Mesenchymal stem cell (in vitro differentiated cells and primary cell): ENCODE measurements around the gene OR2A7.
"Not testable (repeated sequence)": the region's sequence is repeated elsewhere in the genome, so short reads cannot be mapped to it uniquely, and the experiment has no call there.

ENCODE experiments used
- DNase-seq: peaks from one replicate; pipeline ENCODE4 v3.0.0-alpha.2; 2013
- H2AFZ ChIP-seq: one replicate; pipeline ENCODE4 v1.6.1; 2013; ENCODE audit warnings: low read depth, mild to moderate bottlenecking, control low read depth, inconsistent platforms, low read length, moderate library complexity
- H2AK5ac ChIP-seq: 2 replicates; pipeline ENCODE4 v1.6.1; 2013; ENCODE audit warnings: low read length, moderate library complexity, mild to moderate bottlenecking, inconsistent platforms; ENCODE audit not compliant: severe bottlenecking
- H2BK120ac ChIP-seq: one replicate; pipeline ENCODE4 v1.6.1; 2013; ENCODE audit warnings: low read depth, mild to moderate bottlenecking, inconsistent platforms, low read length, moderate library complexity
- H2BK12ac ChIP-seq, 2 experiments: one replicate each; pipeline ENCODE4 v1.6.1; 2013; ENCODE audit warnings: inconsistent platforms in 2 of 2, low read length in 2 of 2, mild to moderate bottlenecking in 2 of 2, moderate library complexity in 2 of 2, control low read depth in 1 of 2
- H2BK15ac ChIP-seq: one replicate; pipeline ENCODE4 v1.6.1; 2013; ENCODE audit warnings: mild to moderate bottlenecking, low read depth, inconsistent platforms; ENCODE audit not compliant: poor library complexity, severe bottlenecking
- H2BK5ac ChIP-seq: 2 replicates; pipeline ENCODE4 v1.6.1; 2013; ENCODE audit warnings: low read depth, mild to moderate bottlenecking, low read length, control low read depth, inconsistent platforms; ENCODE audit not compliant: poor library complexity, severe bottlenecking
- H3K14ac ChIP-seq, 2 experiments: one replicate each; pipeline ENCODE4 v1.6.1; 2013; ENCODE audit warnings: inconsistent platforms in 2 of 2, low read length in 2 of 2, control low read depth in 1 of 2, mild to moderate bottlenecking in 1 of 2, moderate library complexity in 1 of 2
- H3K18ac ChIP-seq, 2 experiments: one replicate each; pipeline ENCODE4 v1.6.1; 2013; ENCODE audit warnings: inconsistent platforms in 2 of 2, low read length in 2 of 2, control low read depth in 1 of 2, low read depth in 1 of 2, mild to moderate bottlenecking in 1 of 2
- H3K23ac ChIP-seq, 2 experiments: one replicate each; pipeline ENCODE4 v1.6.1; 2013; ENCODE audit warnings: inconsistent platforms in 2 of 2, low read length in 2 of 2, mild to moderate bottlenecking in 2 of 2, moderate library complexity in 2 of 2, control low read depth in 1 of 2
- H3K27ac ChIP-seq: 2 replicates; pipeline ENCODE4 v1.5.1; 2013; ENCODE audit warnings: mild to moderate bottlenecking, moderate library complexity, low read length, control low read depth, inconsistent platforms; ENCODE audit not compliant: poor library complexity, severe bottlenecking
- H3K27me3 ChIP-seq, 2 experiments: 2 replicates each; pipeline versions ENCODE4 v1.6.1 to v1.7.0; 2013; ENCODE audit warnings: low read length in 2 of 2, mild to moderate bottlenecking in 2 of 2, moderate library complexity in 2 of 2, control low read depth in 1 of 2, inconsistent platforms in 1 of 2; ENCODE audit not compliant: control insufficient read depth in 1 of 2, insufficient read depth in 1 of 2
- H3K36me3 ChIP-seq, 2 experiments: 2 replicates each; pipeline versions ENCODE4 v1.6.1 to v1.7.0; 2013; ENCODE audit warnings: low read length in 2 of 2, control low read depth in 1 of 2, inconsistent platforms in 1 of 2, low read depth in 1 of 2, mild to moderate bottlenecking in 1 of 2; ENCODE audit not compliant: insufficient read depth in 2 of 2, control insufficient read depth in 1 of 2
- H3K4ac ChIP-seq, 2 experiments: one replicate each; pipeline ENCODE4 v1.6.1; 2013; ENCODE audit warnings: inconsistent platforms in 2 of 2, low read length in 2 of 2, mild to moderate bottlenecking in 2 of 2, moderate library complexity in 2 of 2, control low read depth in 1 of 2, low read depth in 1 of 2
- H3K4me1 ChIP-seq: 2 replicates; pipeline ENCODE4 v1.6.1; 2013; ENCODE audit warnings: low read depth, low read length, control low read depth; ENCODE audit not compliant: control insufficient read depth, insufficient read depth
- H3K4me2 ChIP-seq: 2 replicates; pipeline ENCODE4 v1.6.1; 2013; ENCODE audit warnings: low read length, mild to moderate bottlenecking, inconsistent platforms; ENCODE audit not compliant: poor library complexity, severe bottlenecking
- H3K4me3 ChIP-seq, 2 experiments: 2 replicates each; pipeline versions ENCODE4 v1.5.1 to v1.7.0; 2013; ENCODE audit warnings: low read length in 2 of 2, mild to moderate bottlenecking in 2 of 2, control low read depth in 1 of 2, low read depth in 1 of 2; ENCODE audit not compliant: insufficient read depth in 1 of 2
- H3K79me1 ChIP-seq: replicated peaks from 2 replicates; pipeline ENCODE4 v1.6.1; 2013; ENCODE audit warnings: mild to moderate bottlenecking, control low read depth, low read length, inconsistent platforms; ENCODE audit not compliant: poor library complexity, severe bottlenecking
- H3K9ac ChIP-seq: 2 replicates; pipeline ENCODE4 v1.7.0; 2013; ENCODE audit warnings: mild to moderate bottlenecking, low read length, moderate library complexity
- H3K9me3 ChIP-seq: 2 replicates; pipeline ENCODE4 v1.7.0; 2013; ENCODE audit warnings: mild to moderate bottlenecking, low read length; ENCODE audit not compliant: control insufficient read depth
- H4K8ac ChIP-seq: one replicate; pipeline ENCODE4 v1.6.1; 2013; ENCODE audit warnings: inconsistent platforms, mild to moderate bottlenecking, low read length, moderate library complexity
- H4K91ac ChIP-seq: one replicate; pipeline ENCODE4 v1.6.1; 2013; ENCODE audit warnings: mild to moderate bottlenecking, low read length, inconsistent platforms
- WGBS: methylation state at CpG from one replicate; pipeline ENCODE4 v1.1.7; 2013; ENCODE audit warnings: mixed read lengths; 5-methylcytosine and 5-hydroxymethylcytosine counted together

Gene OR2A7

GRCh38 chr7:144245372-144245771, 19.2 kb downstream of the OR2A7 start:
- H4K91ac ChIP-seq, H3K79me1 ChIP-seq, H3K4me2 ChIP-seq, H3K23ac ChIP-seq, H3K4me1 ChIP-seq, H3K9me3 ChIP-seq, H3K9ac ChIP-seq, H3K27ac ChIP-seq, DNase-seq, H2AFZ ChIP-seq, H2BK12ac ChIP-seq, H3K18ac ChIP-seq, H3K14ac ChIP-seq, H4K8ac ChIP-seq, H3K27me3 ChIP-seq, H3K36me3 ChIP-seq, H2AK5ac ChIP-seq, H2BK120ac ChIP-seq, H3K4ac ChIP-seq, H3K4me3 ChIP-seq, H2BK5ac ChIP-seq, H2BK15ac ChIP-seq: not testable (repeated sequence)
- no CpG with 5 or more reads among the region's 2 CpGs for WGBS

DNA sequence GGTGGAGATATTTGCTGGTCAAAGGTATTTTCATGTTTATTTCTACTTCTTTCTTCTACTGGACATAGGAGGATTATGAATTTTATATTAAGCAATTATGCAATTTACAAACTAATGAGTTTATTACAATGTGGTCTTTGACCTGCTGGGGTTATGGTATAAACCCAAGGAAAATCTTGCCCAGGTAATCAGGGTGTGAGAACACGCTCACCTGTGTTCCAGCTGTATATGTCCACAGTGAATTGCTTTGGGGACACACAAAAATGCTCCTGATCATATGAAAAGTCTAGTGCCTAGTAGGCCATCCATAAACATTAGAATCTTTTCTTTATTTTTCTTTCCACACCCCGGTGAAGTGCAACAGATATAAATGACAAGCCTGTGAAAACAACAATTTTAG, 25.2 kb downstream of the OR2A7 start, which contains the start of gene OR2A42:
TSS of gene OR2A42 (minus strand) at position 241 of the 400 bp plus-strand sequence. CDS start 6,762 bp downstream, outside the sequence.
- not testable (repeated sequence) for H3K36me3 ChIP-seq, H3K14ac ChIP-seq, H3K18ac ChIP-seq, H2AK5ac ChIP-seq, H3K9me3 ChIP-seq, H2BK5ac ChIP-seq, H2BK12ac ChIP-seq, H2AFZ ChIP-seq, H4K8ac ChIP-seq, H3K9ac ChIP-seq, H3K4ac ChIP-seq, H3K4me2 ChIP-seq, H3K79me1 ChIP-seq, H2BK15ac ChIP-seq, H4K91ac ChIP-seq, H3K23ac ChIP-seq, H3K27me3 ChIP-seq, H3K4me3 ChIP-seq, H2BK120ac ChIP-seq, H3K27ac ChIP-seq, DNase-seq, H3K4me1 ChIP-seq
- WGBS: no CpG with 5 or more reads among the region's 2 CpGs

- H3K4ac ChIP-seq, H3K79me1 ChIP-seq, H3K23ac ChIP-seq, H3K9ac ChIP-seq, H3K27me3 ChIP-seq, H2BK120ac ChIP-seq, H2BK15ac ChIP-seq, H3K27ac ChIP-seq, H3K4me1 ChIP-seq, H3K9me3 ChIP-seq, H3K4me3 ChIP-seq, DNase-seq, H2BK12ac ChIP-seq, H3K36me3 ChIP-seq, H2AFZ ChIP-seq, H2AK5ac ChIP-seq, H3K18ac ChIP-seq, H3K14ac ChIP-seq, H4K8ac ChIP-seq, H3K4me2 ChIP-seq, H2BK5ac ChIP-seq, H4K91ac ChIP-seq: not testable (repeated sequence)
- WGBS: no CpG with 5 or more reads among the region's 2 CpGs
These were observed 26.0 kb downstream of the OR2A7 start for GRCh38 chr7:144238530-144239082.

DNA sequence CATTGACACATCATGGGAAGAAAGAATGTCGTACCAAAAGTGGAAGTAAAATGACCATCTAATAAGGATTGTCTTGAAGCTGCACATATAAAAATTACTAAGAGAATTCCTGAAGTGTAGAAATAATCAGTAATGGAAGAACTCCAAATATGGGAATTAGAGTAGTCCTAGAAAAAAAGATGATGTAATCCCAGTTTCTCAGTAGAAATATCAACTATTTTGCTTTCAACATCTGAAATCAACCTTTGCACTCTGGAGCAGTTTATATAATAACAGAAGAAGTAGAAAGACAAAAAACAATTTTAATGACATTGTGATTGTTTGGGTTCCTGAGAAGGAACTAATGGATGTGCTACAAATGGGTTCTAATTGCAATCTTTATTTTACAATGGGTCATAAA, 31.6 kb downstream of the OR2A7 start:
- H3K4me1 ChIP-seq, DNase-seq, H2BK12ac ChIP-seq, H3K9ac ChIP-seq, H2AK5ac ChIP-seq, H3K4me3 ChIP-seq, H4K8ac ChIP-seq, H4K91ac ChIP-seq, H3K27ac ChIP-seq, H2AFZ ChIP-seq, H2BK120ac ChIP-seq, H3K36me3 ChIP-seq, H2BK15ac ChIP-seq, H2BK5ac ChIP-seq, H3K9me3 ChIP-seq, H3K27me3 ChIP-seq, H3K4me2 ChIP-seq, H3K4ac ChIP-seq, H3K79me1 ChIP-seq, H3K23ac ChIP-seq, H3K14ac ChIP-seq, H3K18ac ChIP-seq: not testable (repeated sequence)
- no CpG with 5 or more reads among the region's 1 CpG for WGBS
